Liver (tissue), 9 donors: ENCODE data around the gene SOAT1. TPM values are rescaled to one million over a fixed set of nuclear protein-coding genes. Genes with fewer than 3 reads are reported as not detected.

ENCODE experiments used
- DNase-seq: peaks from one replicate; pipeline ENCODE4 v3.0.0-alpha.2; 2017; ENCODE audit warnings: low spot score
- H3K27ac ChIP-seq, 2 donors: one replicate each; pipeline ENCODE4 v1.7.0; 2013; ENCODE audit warnings: inconsistent platforms in 2 of 2, low read length in 2 of 2, control low read depth in 1 of 2, low read depth in 1 of 2, mild to moderate bottlenecking in 1 of 2
- H3K27me3 ChIP-seq, 4 donors: one replicate each; pipeline versions ENCODE4 v1.6.1 to v1.7.0; 2013; ENCODE audit warnings: low read length in 3 of 4, inconsistent platforms in 1 of 4, mild to moderate bottlenecking in 1 of 4, moderate library complexity in 1 of 4; ENCODE audit not compliant: control insufficient read depth in 4 of 4, insufficient read depth in 4 of 4
- H3K36me3 ChIP-seq, 4 donors: one replicate each; pipeline versions ENCODE4 v1.6.1 to v1.7.0; 2013; ENCODE audit warnings: low read length in 3 of 4, mild to moderate bottlenecking in 3 of 4, low read depth in 1 of 4, moderate library complexity in 1 of 4; ENCODE audit not compliant: control insufficient read depth in 4 of 4, insufficient read depth in 3 of 4
- H3K4me1 ChIP-seq, 4 donors: one replicate each; pipeline versions ENCODE4 v1.6.1 to v1.7.0; 2013; ENCODE audit warnings: low read length in 3 of 4, mild to moderate bottlenecking in 3 of 4, moderate library complexity in 1 of 4; ENCODE audit not compliant: control insufficient read depth in 4 of 4, insufficient read depth in 4 of 4
- H3K4me3 ChIP-seq, 3 donors: one replicate each; pipeline versions ENCODE4 v1.6.1 to v1.7.0; 2013; ENCODE audit warnings: low read length in 3 of 3, control low read depth in 1 of 3, low read depth in 1 of 3, mild to moderate bottlenecking in 1 of 3
- H3K9ac ChIP-seq, 2 donors: one replicate each; pipeline ENCODE4 v1.7.0; 2013; ENCODE audit warnings: low read length in 2 of 2, mild to moderate bottlenecking in 2 of 2, moderate library complexity in 2 of 2, control low read depth in 1 of 2, low read depth in 1 of 2
- H3K9me3 ChIP-seq, 4 donors: one replicate each; pipeline versions ENCODE4 v1.6.1 to v1.7.0; 2013; ENCODE audit warnings: low read length in 3 of 4; ENCODE audit not compliant: control insufficient read depth in 4 of 4
- ATF3 ChIP-seq: IDR thresholded peaks from 2 replicates; pipeline ENCODE4 v1.6.1; 2016; ENCODE audit warnings: antibody characterized with exemption
- EGR1 ChIP-seq, 2 donors: IDR thresholded peaks; 2 replicates each; pipeline ENCODE4 v1.6.1; 2016 to 2018; ENCODE audit warnings: antibody characterized with exemption in 2 of 2, low read depth in 2 of 2
- FOXA1 ChIP-seq: IDR thresholded peaks from 2 replicates; pipeline ENCODE4 v1.6.1; 2016; ENCODE audit warnings: antibody characterized with exemption
- FOXA2 ChIP-seq: IDR thresholded peaks from 2 replicates; pipeline ENCODE4 v1.6.1; 2016; ENCODE audit warnings: antibody characterized with exemption
- HNF4A ChIP-seq, 2 donors: conservative IDR thresholded peaks; 2 replicates each; pipeline ENCODE4 v1.6.1; 2016; ENCODE audit warnings: antibody characterized with exemption in 2 of 2, mild to moderate bottlenecking in 2 of 2
- HNF4G ChIP-seq: IDR thresholded peaks from 2 replicates; pipeline ENCODE4 v1.6.1; 2016; ENCODE audit warnings: antibody characterized with exemption
- JUND ChIP-seq, 2 donors: IDR thresholded peaks; 2 replicates each; pipeline ENCODE4 v1.6.1; 2016; ENCODE audit warnings: antibody characterized with exemption in 2 of 2
- MAX ChIP-seq: IDR thresholded peaks from 2 replicates; pipeline ENCODE4 v1.6.1; 2016; ENCODE audit warnings: antibody characterized with exemption
- NR2F2 ChIP-seq: IDR thresholded peaks from 2 replicates; pipeline ENCODE4 v1.6.1; 2016; ENCODE audit warnings: antibody characterized with exemption
- RAD21 ChIP-seq, 2 donors: IDR thresholded peaks; 2 replicates each; pipeline ENCODE4 v1.6.1; 2016; ENCODE audit warnings: antibody characterized with exemption in 2 of 2, mild to moderate bottlenecking in 2 of 2
- RXRA ChIP-seq, 2 donors: IDR thresholded peaks; 2 replicates each; pipeline ENCODE4 v1.6.1; 2017 to 2018; ENCODE audit warnings: antibody characterized with exemption in 2 of 2, mild to moderate bottlenecking in 1 of 2
- SP1 ChIP-seq: IDR thresholded peaks from 2 replicates; pipeline ENCODE4 v1.6.1; 2018; ENCODE audit warnings: antibody characterized with exemption, mild to moderate bottlenecking
- TAF1 ChIP-seq: conservative IDR thresholded peaks from 2 replicates; pipeline ENCODE4 v1.6.1; 2016; ENCODE audit warnings: antibody characterized with exemption, mild to moderate bottlenecking
- ZBTB33 ChIP-seq: IDR thresholded peaks from 2 replicates; pipeline ENCODE4 v1.6.1; 2016; ENCODE audit warnings: antibody characterized with exemption
- WGBS: extraction: QIAGEN DNeasy Blood & Tissue Kit; methylation state at CpG from one replicate; pipeline ENCODE4 v1.1.7; 2013; 5-methylcytosine and 5-hydroxymethylcytosine counted together
- polyA plus RNA-seq, 2 donors: library from polyadenylated mRNA; stranded (reverse) in 1 of 2; unstranded in 1 of 2; fragments of 200-250 nt in 1 of 2; fragments of >200 nt in 1 of 2; fragmentation: Nextera tagmentation in 1 of 2; extraction: Ambion mirVana in 1 of 2; gene quantifications; one replicate each; pipeline versions ENCODE4 v1.2.1 to v1.2.3, GENCODE V29; 2013 to 2015
- total RNA-seq, 2 donors: library from RNA; depleted of rRNA; stranded (reverse); fragments of >200 nt; gene quantifications; one replicate each; pipeline ENCODE4 v1.2.3, GENCODE V29; 2014
- TF ChIP-seq, protein P1 (sequence below): IDR thresholded peaks from 2 replicates; pipeline ENCODE4 v1.6.1; 2016; ENCODE audit warnings: antibody characterized with exemption, mild to moderate bottlenecking
- donor health status: healthy.
- donor health status: healthy.
- donor health status: healthy.
- donor health status: healthy.
- donor health status: healthy.

SOAT1 gene
- total and polyA plus RNA-seq, 4 donors = 4.3 to 14.0 (median 9.3) TPM

DNA sequence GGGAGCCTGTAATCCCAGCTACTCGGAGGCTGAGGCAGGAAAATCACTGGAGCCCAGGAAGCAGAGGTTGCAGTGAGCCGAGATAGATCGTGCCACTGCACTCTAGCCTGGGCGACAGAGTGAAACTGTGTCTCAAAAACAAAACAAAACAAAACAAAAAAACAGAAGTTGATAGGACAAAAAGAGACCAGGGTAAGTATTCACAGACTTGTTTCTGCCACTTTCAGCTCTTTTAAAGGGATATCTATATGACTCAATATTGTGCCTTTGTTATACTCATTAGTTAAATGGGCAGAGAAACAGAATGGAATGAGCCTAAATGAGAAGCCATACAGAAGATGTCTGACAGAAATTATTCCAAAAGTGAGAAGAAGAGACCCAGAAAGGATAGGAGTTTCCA lies 41.0 kb upstream of the SOAT1 start:
- no peak overlapping the region for H3K4me3 ChIP-seq
- TF ChIP-seq TAF1 (no peak), ATF3 (no peak), ZBTB33 (no peak), FOXA1 (no peak), SP1 (no peak), HNF4A (conservative IDR thresholded peaks at IDR 0.05) (no peak), EGR1 (IDR thresholded peaks at IDR 0.05; ENCODE audit: low read depth in 2 of 2) (no peak), MAX (no peak), FOXA2 (no peak), HNF4G (no peak)
- TF ChIP-seq, protein P1, sequence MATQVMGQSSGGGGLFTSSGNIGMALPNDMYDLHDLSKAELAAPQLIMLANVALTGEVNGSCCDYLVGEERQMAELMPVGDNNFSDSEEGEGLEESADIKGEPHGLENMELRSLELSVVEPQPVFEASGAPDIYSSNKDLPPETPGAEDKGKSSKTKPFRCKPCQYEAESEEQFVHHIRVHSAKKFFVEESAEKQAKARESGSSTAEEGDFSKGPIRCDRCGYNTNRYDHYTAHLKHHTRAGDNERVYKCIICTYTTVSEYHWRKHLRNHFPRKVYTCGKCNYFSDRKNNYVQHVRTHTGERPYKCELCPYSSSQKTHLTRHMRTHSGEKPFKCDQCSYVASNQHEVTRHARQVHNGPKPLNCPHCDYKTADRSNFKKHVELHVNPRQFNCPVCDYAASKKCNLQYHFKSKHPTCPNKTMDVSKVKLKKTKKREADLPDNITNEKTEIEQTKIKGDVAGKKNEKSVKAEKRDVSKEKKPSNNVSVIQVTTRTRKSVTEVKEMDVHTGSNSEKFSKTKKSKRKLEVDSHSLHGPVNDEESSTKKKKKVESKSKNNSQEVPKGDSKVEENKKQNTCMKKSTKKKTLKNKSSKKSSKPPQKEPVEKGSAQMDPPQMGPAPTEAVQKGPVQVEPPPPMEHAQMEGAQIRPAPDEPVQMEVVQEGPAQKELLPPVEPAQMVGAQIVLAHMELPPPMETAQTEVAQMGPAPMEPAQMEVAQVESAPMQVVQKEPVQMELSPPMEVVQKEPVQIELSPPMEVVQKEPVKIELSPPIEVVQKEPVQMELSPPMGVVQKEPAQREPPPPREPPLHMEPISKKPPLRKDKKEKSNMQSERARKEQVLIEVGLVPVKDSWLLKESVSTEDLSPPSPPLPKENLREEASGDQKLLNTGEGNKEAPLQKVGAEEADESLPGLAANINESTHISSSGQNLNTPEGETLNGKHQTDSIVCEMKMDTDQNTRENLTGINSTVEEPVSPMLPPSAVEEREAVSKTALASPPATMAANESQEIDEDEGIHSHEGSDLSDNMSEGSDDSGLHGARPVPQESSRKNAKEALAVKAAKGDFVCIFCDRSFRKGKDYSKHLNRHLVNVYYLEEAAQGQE = no peak
- H3K4me1 ChIP-seq = no peaks in the 10 kb centered on the region
- WGBS = 77% methylated on average over 4 of the region's 4 CpGs
- no peak overlapping the region for H3K27ac ChIP-seq
- no peak overlapping the region for H3K9ac ChIP-seq
- no peaks in the 10 kb centered on the region for H3K9me3 ChIP-seq
- DNase-seq = no peak
- H3K27me3 ChIP-seq = no peaks in the 10 kb centered on the region
- no peaks in the 10 kb centered on the region for H3K36me3 ChIP-seq

- Histone ChIP-seq H3K4me1 (no peaks in the 10 kb centered on the region), H3K36me3 (no peaks in the 10 kb centered on the region), H3K27ac (no peak overlapping the region), H3K9me3 (no peaks in the 10 kb centered on the region), H3K27me3 (no peaks in the 10 kb centered on the region), H3K4me3 (no peak overlapping the region), H3K9ac (no peak overlapping the region)
- TF ChIP-seq RXRA (IDR thresholded peaks at IDR 0.05) (peak in 1 of 2 donors; percentile 18), HNF4G (no peak), NR2F2 (peak; percentile 25)
- no peak for DNase-seq
- WGBS = 80% methylated on average over 8 of the region's 8 CpGs
These were observed 40.2 kb upstream of the SOAT1 start for GRCh38 chr1:179253286-179253972.

DNA sequence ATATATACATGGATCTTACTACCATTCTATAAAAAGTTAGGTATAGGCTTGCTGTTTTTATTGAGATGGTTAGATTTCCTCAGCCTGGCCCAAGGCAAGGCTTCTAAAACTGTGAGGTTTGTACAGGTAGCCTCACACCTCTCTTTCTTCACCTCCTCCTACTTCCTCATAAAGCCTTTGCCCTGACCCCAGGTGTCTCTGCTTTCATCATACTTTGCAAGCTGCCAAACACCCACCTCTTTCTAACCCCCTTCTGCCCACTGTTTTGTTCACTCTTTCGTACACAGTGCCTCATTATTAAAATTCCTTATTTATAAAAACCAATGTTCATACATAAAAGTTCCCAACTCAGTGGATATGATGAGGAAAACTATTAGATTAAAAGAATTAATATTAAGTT lies 31.4 kb upstream of the SOAT1 start:
- no peak overlapping the region for H3K9ac ChIP-seq
- H3K9me3 ChIP-seq = no peaks in the 10 kb centered on the region
- H3K4me3 ChIP-seq = no peak overlapping the region
- H3K27me3 ChIP-seq = no peaks in the 10 kb centered on the region
- no peaks in the 10 kb centered on the region for H3K36me3 ChIP-seq
- no peak for DNase-seq
- H3K27ac ChIP-seq = no peak overlapping the region
- no peaks in the 10 kb centered on the region for H3K4me1 ChIP-seq
- TF ChIP-seq FOXA1 = no peak
- TF ChIP-seq HNF4A (conservative IDR thresholded peaks at IDR 0.05) = no peak
- TF ChIP-seq MAX = no peak
- no peak for TF ChIP-seq EGR1 (IDR thresholded peaks at IDR 0.05; ENCODE audit: low read depth in 2 of 2)
- TF ChIP-seq RAD21 (IDR thresholded peaks at IDR 0.05) = no peak
- no peak for TF ChIP-seq ATF3
- no peak for TF ChIP-seq JUND (IDR thresholded peaks at IDR 0.05)
- 96% methylated on average over 1 of the region's 1 CpG for WGBS
